ENCODE results near the gene PYGB. TPM values are rescaled to one million over a fixed set of nuclear protein-coding genes. Genes with fewer than 3 reads are reported as not detected.

Gene PYGB
- total and polyA plus RNA-seq, 2 donors: 27.4 to 52.6 TPM

- no peak overlapping the region for H3K27ac ChIP-seq (ENCODE audit: low read depth in 1 of 2, low read length in 1 of 2)
- H3K4me3 ChIP-seq (ENCODE audit: low read length in 2 of 2): no peak overlapping the region
- DNase-seq (ENCODE audit: low read depth in 6 of 9, low spot score in 9 of 9): no peak
- peaks cover 0 to 3% of the 10 kb centered on the region in 2 donors for H3K9me3 ChIP-seq (ENCODE audit: control insufficient read depth in 2 of 2, insufficient read depth in 1 of 2, low read length in 1 of 2)
- no peaks in the 10 kb centered on the region for H3K27me3 ChIP-seq (ENCODE audit: control insufficient read depth in 2 of 2, insufficient read depth in 1 of 2, low read length in 1 of 2)
- peaks cover 0 to 7% of the 10 kb centered on the region in 2 donors for H3K36me3 ChIP-seq (ENCODE audit: control insufficient read depth in 2 of 2, insufficient read depth in 2 of 2, low read length in 1 of 2)
- H3K4me1 ChIP-seq (ENCODE audit: control insufficient read depth in 2 of 2, insufficient read depth in 2 of 2, low read length in 2 of 2): peaks cover 5 to 24% of the 10 kb centered on the region in 2 donors
- WGBS: 96% methylated on average over 12 of the region's 12 CpGs
Observed at GRCh38 chr20:25254986-25255680, 7.2 kb downstream of the PYGB start.

GRCh38 chr20:25256226-25256859, 8.5 kb downstream of the PYGB start:
- 98% methylated on average over 5 of the region's 5 CpGs for WGBS
- Histone ChIP-seq H3K4me3 (ENCODE audit: low read length in 2 of 2) (no peak overlapping the region), H3K27me3 (ENCODE audit: control insufficient read depth in 2 of 2, insufficient read depth in 1 of 2, low read length in 1 of 2) (no peaks in the 10 kb centered on the region), H3K9me3 (ENCODE audit: control insufficient read depth in 2 of 2, insufficient read depth in 1 of 2, low read length in 1 of 2) (peaks cover 0 to 3% of the 10 kb centered on the region in 2 donors), H3K4me1 (ENCODE audit: control insufficient read depth in 2 of 2, insufficient read depth in 2 of 2, low read length in 2 of 2) (peaks cover 5 to 28% of the 10 kb centered on the region in 2 donors), H3K27ac (ENCODE audit: low read depth in 1 of 2, low read length in 1 of 2) (peak overlapping the region in 1 of 2 donors; percentile 33), H3K36me3 (ENCODE audit: control insufficient read depth in 2 of 2, insufficient read depth in 2 of 2, low read length in 1 of 2) (peaks cover 3 to 4% of the 10 kb centered on the region in 2 donors)
- no peak for DNase-seq (ENCODE audit: low read depth in 6 of 9, low spot score in 9 of 9)

- Histone ChIP-seq H3K4me3 (ENCODE audit: low read length in 2 of 2) (no peak overlapping the region), H3K9me3 (ENCODE audit: control insufficient read depth in 2 of 2, insufficient read depth in 1 of 2, low read length in 1 of 2) (peaks cover 0 to 3% of the 10 kb centered on the region in 2 donors), H3K27ac (ENCODE audit: low read depth in 1 of 2, low read length in 1 of 2) (no peak overlapping the region), H3K4me1 (ENCODE audit: control insufficient read depth in 2 of 2, insufficient read depth in 2 of 2, low read length in 2 of 2) (peaks cover 5 to 28% of the 10 kb centered on the region in 2 donors), H3K27me3 (ENCODE audit: control insufficient read depth in 2 of 2, insufficient read depth in 1 of 2, low read length in 1 of 2) (no peaks in the 10 kb centered on the region), H3K36me3 (ENCODE audit: control insufficient read depth in 2 of 2, insufficient read depth in 2 of 2, low read length in 1 of 2) (peaks cover 3 to 4% of the 10 kb centered on the region in 2 donors)
- 96% methylated on average over 5 of the region's 5 CpGs for WGBS
- no peak for DNase-seq (ENCODE audit: low read depth in 6 of 9, low spot score in 9 of 9)
Observed at GRCh38 chr20:25257130-25257529, 9.2 kb downstream of the PYGB start.

- Histone ChIP-seq H3K36me3 (ENCODE audit: control insufficient read depth in 2 of 2, insufficient read depth in 2 of 2, low read length in 1 of 2) (peaks cover 3 to 4% of the 10 kb centered on the region in 2 donors), H3K4me3 (ENCODE audit: low read length in 2 of 2) (no peak overlapping the region), H3K27ac (ENCODE audit: low read depth in 1 of 2, low read length in 1 of 2) (no peak overlapping the region), H3K9me3 (ENCODE audit: control insufficient read depth in 2 of 2, insufficient read depth in 1 of 2, low read length in 1 of 2) (peaks cover 0 to 3% of the 10 kb centered on the region in 2 donors), H3K4me1 (ENCODE audit: control insufficient read depth in 2 of 2, insufficient read depth in 2 of 2, low read length in 2 of 2) (peaks cover 5 to 28% of the 10 kb centered on the region in 2 donors), H3K27me3 (ENCODE audit: control insufficient read depth in 2 of 2, insufficient read depth in 1 of 2, low read length in 1 of 2) (no peaks in the 10 kb centered on the region)
- 97% methylated on average over 10 of the region's 10 CpGs for WGBS
- DNase-seq (ENCODE audit: low read depth in 6 of 9, low spot score in 9 of 9): no peak
Observed at GRCh38 chr20:25257756-25258475, 10.0 kb downstream of the PYGB start.

GRCh38 chr20:25258476-25258805, 10.6 kb downstream of the PYGB start:
- H3K4me1 ChIP-seq (ENCODE audit: control insufficient read depth in 2 of 2, insufficient read depth in 2 of 2, low read length in 2 of 2): peaks cover 5 to 28% of the 10 kb centered on the region in 2 donors

GRCh38 chr20:25258828-25259227, 10.9 kb downstream of the PYGB start:
- DNase-seq (ENCODE audit: low read depth in 6 of 9, low spot score in 9 of 9): no peak
- 94% methylated on average over 4 of the region's 4 CpGs for WGBS
- Histone ChIP-seq H3K4me1 (ENCODE audit: control insufficient read depth in 2 of 2, insufficient read depth in 2 of 2, low read length in 2 of 2) (peaks cover 5 to 28% of the 10 kb centered on the region in 2 donors), H3K4me3 (ENCODE audit: low read length in 2 of 2) (no peak overlapping the region), H3K27ac (ENCODE audit: low read depth in 1 of 2, low read length in 1 of 2) (peak overlapping the region in 1 of 2 donors; percentile 66), H3K36me3 (ENCODE audit: control insufficient read depth in 2 of 2, insufficient read depth in 2 of 2, low read length in 1 of 2) (peaks cover 3 to 4% of the 10 kb centered on the region in 2 donors), H3K9me3 (ENCODE audit: control insufficient read depth in 2 of 2, insufficient read depth in 1 of 2, low read length in 1 of 2) (peaks cover 0 to 3% of the 10 kb centered on the region in 2 donors), H3K27me3 (ENCODE audit: control insufficient read depth in 2 of 2, insufficient read depth in 1 of 2, low read length in 1 of 2) (no peaks in the 10 kb centered on the region)

More at GRCh38 chr20:25258476-25258805, 10.6 kb downstream of the PYGB start:
- DNase-seq (ENCODE audit: low read depth in 6 of 9, low spot score in 9 of 9): no peak
- Histone ChIP-seq H3K4me3 (ENCODE audit: low read length in 2 of 2) (no peak overlapping the region), H3K27ac (ENCODE audit: low read depth in 1 of 2, low read length in 1 of 2) (peak overlapping the region in 1 of 2 donors; percentile 66), H3K36me3 (ENCODE audit: control insufficient read depth in 2 of 2, insufficient read depth in 2 of 2, low read length in 1 of 2) (peaks cover 3 to 4% of the 10 kb centered on the region in 2 donors), H3K27me3 (ENCODE audit: control insufficient read depth in 2 of 2, insufficient read depth in 1 of 2, low read length in 1 of 2) (no peaks in the 10 kb centered on the region), H3K9me3 (ENCODE audit: control insufficient read depth in 2 of 2, insufficient read depth in 1 of 2, low read length in 1 of 2) (peaks cover 0 to 3% of the 10 kb centered on the region in 2 donors)
- WGBS: 97% methylated on average over 8 of the region's 8 CpGs

GRCh38 chr20:25259358-25259757, 11.5 kb downstream of the PYGB start:
- H3K4me3 ChIP-seq (ENCODE audit: low read length in 2 of 2): no peak overlapping the region
- H3K9me3 ChIP-seq (ENCODE audit: control insufficient read depth in 2 of 2, insufficient read depth in 1 of 2, low read length in 1 of 2): peaks cover 0 to 3% of the 10 kb centered on the region in 2 donors
- no peak for DNase-seq (ENCODE audit: low read depth in 6 of 9, low spot score in 9 of 9)
- no peaks in the 10 kb centered on the region for H3K27me3 ChIP-seq (ENCODE audit: control insufficient read depth in 2 of 2, insufficient read depth in 1 of 2, low read length in 1 of 2)
- peak overlapping the region in 1 of 2 donors; percentile 13 for H3K27ac ChIP-seq (ENCODE audit: low read depth in 1 of 2, low read length in 1 of 2)
- peaks cover 5 to 28% of the 10 kb centered on the region in 2 donors for H3K4me1 ChIP-seq (ENCODE audit: control insufficient read depth in 2 of 2, insufficient read depth in 2 of 2, low read length in 2 of 2)
- 92% methylated on average over 12 of the region's 12 CpGs for WGBS
- H3K36me3 ChIP-seq (ENCODE audit: control insufficient read depth in 2 of 2, insufficient read depth in 2 of 2, low read length in 1 of 2): peaks cover 3 to 4% of the 10 kb centered on the region in 2 donors

GRCh38 chr20:25259788-25260254, 11.9 kb downstream of the PYGB start:
- no peak overlapping the region for H3K4me3 ChIP-seq (ENCODE audit: low read length in 2 of 2)
- H3K27ac ChIP-seq (ENCODE audit: low read depth in 1 of 2, low read length in 1 of 2): peak overlapping the region; percentile 13 to 32
- H3K4me1 ChIP-seq (ENCODE audit: control insufficient read depth in 2 of 2, insufficient read depth in 2 of 2, low read length in 2 of 2): peaks cover 5 to 28% of the 10 kb centered on the region in 2 donors
- peak in 8 of 9 donors; percentile 30 to 83 (median 58) for DNase-seq (ENCODE audit: low read depth in 6 of 9, low spot score in 9 of 9)
- 65% methylated on average over 9 of the region's 9 CpGs for WGBS
- H3K36me3 ChIP-seq (ENCODE audit: control insufficient read depth in 2 of 2, insufficient read depth in 2 of 2, low read length in 1 of 2): peaks cover 3 to 4% of the 10 kb centered on the region in 2 donors
- no peaks in the 10 kb centered on the region for H3K27me3 ChIP-seq (ENCODE audit: control insufficient read depth in 2 of 2, insufficient read depth in 1 of 2, low read length in 1 of 2)
- H3K9me3 ChIP-seq (ENCODE audit: control insufficient read depth in 2 of 2, insufficient read depth in 1 of 2, low read length in 1 of 2): peaks cover 0 to 3% of the 10 kb centered on the region in 2 donors

All from thymus (tissue), 11 donors.